SHP77 (cell line): ENCODE measurements around the gene MON1A.

Experiments
- DNase-seq, 2 experiments: peaks; one replicate each; lab custom pipeline; 2025; lab: John Stamatoyannopoulos, UW

MON1A gene

GRCh38 chr3:49889296-49889695 is 40.3 kb downstream of the MON1A start:
- no peak for DNase-seq

- no peak for DNase-seq
These were observed 42.7 kb downstream of the MON1A start for GRCh38 chr3:49886922-49887265.

- DNase-seq, result no peak
These were observed 45.6 kb downstream of the MON1A start for GRCh38 chr3:49883998-49884397.

DNA sequence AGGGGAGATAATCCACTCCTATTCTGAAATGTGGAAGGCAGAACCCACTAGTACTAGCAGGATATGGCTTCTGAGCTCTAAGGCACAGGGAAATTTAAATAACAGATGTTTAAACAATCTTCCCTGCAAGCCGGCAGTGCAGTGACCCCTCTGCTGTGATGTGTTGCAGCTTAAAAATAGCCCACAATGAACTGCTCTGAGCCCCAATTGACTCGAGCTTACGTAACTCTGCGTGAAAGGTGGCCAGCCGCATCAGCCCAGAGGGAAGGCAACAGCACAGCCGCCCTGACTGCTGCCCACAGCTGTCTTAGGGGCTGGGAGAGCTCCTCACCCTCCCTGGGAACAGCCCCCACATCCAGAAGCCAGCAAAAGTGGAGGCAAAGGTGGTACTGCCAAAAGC is 47.4 kb downstream of the MON1A start:
- DNase-seq, result no peak

- no peak for DNase-seq
These were observed 48.9 kb downstream of the MON1A start for GRCh38 chr3:49880581-49881315.

GRCh38 chr3:49879721-49880120 is 49.9 kb downstream of the MON1A start:
- DNase-seq, result no peak

GRCh38 chr3:49878686-49879085 is 50.9 kb downstream of the MON1A start:
- no peak for DNase-seq

- no peak for DNase-seq
These were observed 51.9 kb downstream of the MON1A start for GRCh38 chr3:49877716-49878115.

- DNase-seq, result no peak
These were observed 53.0 kb downstream of the MON1A start for GRCh38 chr3:49876567-49876966.

GRCh38 chr3:49873623-49874022 is 56.0 kb downstream of the MON1A start:
- no peak for DNase-seq

- no peak for DNase-seq
These were observed 56.8 kb downstream of the MON1A start for GRCh38 chr3:49872801-49873281.

GRCh38 chr3:49871531-49872153 is 58.0 kb downstream of the MON1A start:
- no peak for DNase-seq

GRCh38 chr3:49869525-49870126 is 60.0 kb downstream of the MON1A start, which contains the start of gene CAMKV:
TSS of gene CAMKV (minus strand) at chr3:49869906. CDS start at chr3:49862388, 7,518 bp downstream.
- no peak for DNase-seq

DNA sequence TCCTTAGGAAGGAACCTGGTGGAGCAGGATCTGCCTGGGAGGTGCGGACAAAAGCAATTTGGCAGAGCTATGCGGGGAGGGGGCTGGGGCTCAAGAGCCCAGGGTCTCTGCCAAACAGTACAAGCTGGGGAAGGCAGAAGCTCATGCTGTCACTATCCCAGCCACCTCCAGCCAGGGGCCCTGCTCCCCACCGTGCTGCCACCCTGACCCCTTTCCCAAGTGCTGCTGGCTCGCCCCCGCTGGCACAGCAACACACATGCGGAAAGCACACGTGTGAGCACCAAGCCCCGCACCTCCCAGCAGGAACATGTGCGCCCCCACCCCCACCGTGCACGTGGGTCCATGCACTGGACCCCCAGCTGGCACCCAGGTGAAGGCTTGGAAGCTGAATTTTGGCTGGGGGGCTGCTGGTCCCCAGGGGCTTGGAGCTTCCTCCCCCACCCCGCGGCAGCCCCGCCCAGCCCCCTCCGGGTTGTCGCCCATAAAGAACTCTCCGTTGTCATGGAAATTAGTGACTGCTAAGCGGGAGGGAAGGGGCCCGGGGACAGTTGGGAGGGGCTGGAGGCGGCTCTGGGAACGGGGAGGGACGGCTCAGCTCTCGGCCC is 60.6 kb downstream of the MON1A start:
- no peak for DNase-seq

DNA sequence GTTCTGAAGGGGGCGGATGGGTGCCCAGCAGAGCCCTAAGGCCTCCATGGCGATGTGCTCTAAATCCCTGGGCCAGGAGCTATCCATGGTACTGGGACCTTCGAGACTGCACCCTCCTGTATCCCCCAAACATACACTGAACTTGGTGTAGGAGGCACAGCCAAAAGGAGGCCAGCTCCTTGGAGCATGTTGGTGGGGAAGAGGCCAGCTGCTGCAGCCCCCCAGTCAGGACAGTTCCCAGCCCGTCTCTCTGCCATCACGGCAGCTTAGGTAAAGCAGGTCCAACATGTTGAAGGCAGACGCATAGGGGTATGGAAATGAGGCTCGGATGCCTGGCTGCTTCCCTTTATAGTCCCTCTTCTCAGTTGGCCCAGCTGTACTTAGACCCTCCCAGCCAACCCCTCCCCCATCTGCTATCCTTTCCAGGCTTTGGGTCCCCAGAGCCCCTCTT is 61.7 kb downstream of the MON1A start:
- no peak for DNase-seq

GRCh38 chr3:49867400-49867799 is 62.2 kb downstream of the MON1A start:
- no peak for DNase-seq

DNA sequence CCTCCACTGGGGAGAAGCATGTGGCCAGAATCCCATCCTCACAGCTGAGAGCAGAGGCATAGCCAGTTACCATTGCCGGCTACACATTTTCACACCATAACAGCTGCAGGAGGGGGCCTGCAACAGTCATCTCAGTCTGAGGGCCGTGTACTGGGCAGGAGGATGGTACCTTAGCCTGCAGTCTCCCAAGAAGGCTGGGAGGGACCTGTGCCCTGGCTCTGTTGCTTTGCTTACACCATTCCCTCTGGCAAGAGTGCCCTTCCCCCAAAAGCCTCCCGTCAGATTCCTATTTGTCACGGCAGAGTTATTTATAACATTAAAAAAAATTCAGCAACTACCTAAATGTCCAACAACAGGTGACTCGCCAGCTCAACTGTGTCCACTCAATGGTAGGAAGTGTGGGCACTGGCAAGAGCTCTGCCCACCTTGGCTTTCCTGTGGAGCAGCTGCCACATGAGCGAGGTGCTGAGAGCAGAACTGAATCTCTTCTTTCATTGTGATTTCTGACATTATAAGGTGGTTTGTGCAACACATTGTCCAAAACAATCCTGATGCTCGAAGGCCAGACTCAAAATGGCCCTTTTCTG is 64.3 kb downstream of the MON1A start:
- no peak for DNase-seq

DNA sequence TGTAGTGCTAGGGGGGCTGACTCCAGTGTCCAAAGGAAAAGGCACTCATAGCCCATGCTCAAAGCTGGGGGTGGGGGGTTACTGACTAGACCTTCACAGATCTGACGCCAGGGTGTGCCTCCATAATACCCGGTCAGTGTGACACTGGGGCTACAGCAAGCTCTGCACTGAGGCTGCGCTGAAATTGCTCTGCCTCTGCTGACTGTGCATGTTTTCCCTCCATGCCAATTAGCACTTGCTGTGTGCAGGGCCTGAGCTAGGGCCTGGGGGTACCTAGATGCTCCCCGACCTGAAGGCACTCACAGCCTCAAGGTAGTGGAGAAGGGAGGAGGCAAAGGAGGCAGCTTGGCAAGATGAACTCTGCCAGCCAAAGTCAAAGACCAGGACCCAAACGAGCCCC is 65.1 kb downstream of the MON1A start:
- no peak for DNase-seq

- DNase-seq, result no peak
These were observed 69.9 kb downstream of the MON1A start for GRCh38 chr3:49859576-49860305.
